ENCODE measurements around the gene NECTIN4.
"Not testable (repeated sequence)": the region's sequence is repeated elsewhere in the genome, so short reads cannot be mapped to it uniquely, and the experiment has no call there.

NECTIN4 gene

DNA sequence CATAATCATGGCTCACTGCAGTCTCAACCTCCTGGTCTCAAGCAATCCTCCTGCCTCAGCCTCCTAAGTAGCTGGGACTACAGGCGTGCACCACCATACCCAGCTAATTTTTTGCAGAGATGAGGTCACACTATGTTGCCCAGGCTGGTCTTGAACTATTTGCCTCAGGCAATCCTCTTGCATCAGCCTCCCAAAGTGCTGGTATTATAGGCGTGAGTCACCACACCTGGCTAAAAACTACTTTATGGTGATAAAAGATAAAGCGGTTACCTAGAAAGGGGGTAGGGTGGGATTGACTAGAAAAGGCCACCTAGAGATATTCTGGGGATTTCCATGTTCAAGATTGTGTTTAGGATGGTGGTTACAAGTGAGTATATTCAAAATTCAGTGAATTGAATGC lies 55.6 kb downstream of the NECTIN4 start:
- TF ChIP-seq CTCF (IDR thresholded peaks at IDR 0.05; ENCODE audit: low read depth, low read length) = no peak
- DNase-seq (ENCODE audit: extremely low read depth, low read depth) = no peak

DNA sequence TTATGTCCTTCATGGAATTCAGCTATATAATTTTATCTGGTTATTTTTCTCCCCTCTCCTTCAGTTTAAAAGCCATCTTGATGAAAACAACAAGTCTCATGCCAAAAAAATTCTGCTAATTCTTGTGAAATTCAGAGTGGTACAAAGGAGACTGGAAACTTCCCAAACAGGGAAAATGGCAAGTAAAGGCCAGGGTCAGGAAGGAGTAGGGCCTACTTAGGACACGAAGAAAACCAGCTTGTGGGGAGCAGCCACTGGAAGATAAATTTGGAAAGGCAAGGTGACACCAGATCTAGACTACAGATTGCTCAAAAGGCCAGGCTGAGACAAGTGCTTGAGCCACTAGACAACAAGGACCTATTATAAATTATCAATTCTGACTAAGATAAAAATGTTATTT lies 56.9 kb downstream of the NECTIN4 start:
- DNase-seq (ENCODE audit: extremely low read depth, low read depth) = no peak

DNA sequence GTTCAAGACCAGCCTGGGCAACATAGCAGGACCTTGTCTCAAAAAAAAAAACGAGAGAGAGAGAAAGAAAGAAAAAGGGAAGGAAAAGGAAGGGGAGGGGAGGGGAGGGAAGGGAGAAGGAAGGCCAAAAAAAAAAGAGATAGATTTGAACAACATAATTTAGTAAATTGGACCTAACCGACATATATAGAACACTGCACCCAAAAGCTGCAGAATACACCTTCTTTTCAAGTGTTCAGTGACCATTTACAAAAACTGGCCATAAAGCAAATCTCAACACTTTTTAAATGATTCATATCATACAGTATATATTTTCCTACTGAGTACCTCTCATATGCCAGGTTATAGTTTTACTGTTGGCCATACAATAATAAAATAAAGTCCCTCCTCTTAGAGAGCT lies 57.5 kb downstream of the NECTIN4 start:
- no peak for TF ChIP-seq CTCF (IDR thresholded peaks at IDR 0.05; ENCODE audit: low read depth, low read length)
- DNase-seq (ENCODE audit: extremely low read depth, low read depth) = no peak

More for the DNA sequence above, 56.9 kb downstream of the NECTIN4 start:
- no peak for TF ChIP-seq CTCF (IDR thresholded peaks at IDR 0.05; ENCODE audit: low read depth, low read length)

GRCh38 chr1:161029466-161029865 lies 59.9 kb downstream of the NECTIN4 start:
- DNase-seq (ENCODE audit: extremely low read depth, low read depth) = not testable (repeated sequence)

DNA sequence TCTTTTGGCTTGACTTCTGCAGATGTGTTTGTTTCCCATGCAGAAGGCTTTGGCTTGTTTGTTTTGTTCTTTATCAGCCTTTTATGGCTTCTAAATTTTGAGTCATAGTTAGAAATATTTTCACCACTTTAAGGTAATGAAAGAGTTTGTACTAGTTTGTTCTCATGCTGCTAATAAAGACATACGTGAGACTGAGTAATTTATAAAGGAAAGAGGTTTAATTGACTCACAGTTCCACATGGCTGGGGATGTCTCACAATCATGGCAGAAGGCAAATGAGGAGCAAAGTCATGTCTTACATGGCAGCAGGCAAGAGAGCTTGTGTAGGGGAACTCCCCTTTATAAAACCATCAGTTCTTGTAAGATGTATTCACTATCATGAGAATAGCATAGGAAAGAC lies 62.4 kb downstream of the NECTIN4 start:
- DNase-seq (ENCODE audit: extremely low read depth, low read depth) = not testable (repeated sequence)

- DNase-seq (ENCODE audit: extremely low read depth, low read depth) = not testable (repeated sequence)
These were observed 66.9 kb downstream of the NECTIN4 start for GRCh38 chr1:161022432-161022831.

- no peak for DNase-seq (ENCODE audit: extremely low read depth, low read depth)
- TF ChIP-seq CTCF (IDR thresholded peaks at IDR 0.05; ENCODE audit: low read depth, low read length) = no peak
These were observed 67.4 kb downstream of the NECTIN4 start for GRCh38 chr1:161021970-161022353.

GRCh38 chr1:161021165-161021969 lies 68.0 kb downstream of the NECTIN4 start:
- no peak for TF ChIP-seq CTCF (IDR thresholded peaks at IDR 0.05; ENCODE audit: low read depth, low read length)
- DNase-seq (ENCODE audit: extremely low read depth, low read depth) = no peak

Data from AG09319 (cell line).